ENCODE data around the gene PCMT1.

- no peak for TF ChIP-seq E2F1 (CRISPR knock-in tag; IDR thresholded peaks at IDR 0.05)
- no peak for TF ChIP-seq NFE2L1 (CRISPR knock-in tag; IDR thresholded peaks at IDR 0.05; ENCODE audit: borderline replicate concordance)
- TF ChIP-seq BCL6 (CRISPR knock-in tag; IDR thresholded peaks at IDR 0.05) = peak; percentile 80
- TF ChIP-seq ZNF124 (CRISPR knock-in tag; IDR thresholded peaks at IDR 0.05) = no peak
- no peak for TF ChIP-seq CTCF (CRISPR knock-in tag; IDR thresholded peaks at IDR 0.05)
- no peak for TF ChIP-seq ZNF275 (CRISPR knock-in tag; IDR thresholded peaks at IDR 0.05; ENCODE audit: borderline replicate concordance)
- TF ChIP-seq CREB1 (IDR thresholded peaks at IDR 0.05) = no peak
- no peak for TF ChIP-seq CREB1 (CRISPR knock-in tag; IDR thresholded peaks at IDR 0.05)
- no peak for TF ChIP-seq SRY (CRISPR knock-in tag; IDR thresholded peaks at IDR 0.05)
- TF ChIP-seq ZNF24 (IDR thresholded peaks at IDR 0.05) = no peak
- TF ChIP-seq SMYD3 (CRISPR knock-in tag; IDR thresholded peaks at IDR 0.05) = no peak
- TF ChIP-seq REST (IDR thresholded peaks at IDR 0.05; ENCODE audit: borderline replicate concordance in 1 of 2, low read depth in 1 of 2, low read length in 2 of 2) = no peak
- peak; percentile 88 for TF ChIP-seq ZNF644 (CRISPR knock-in tag; IDR thresholded peaks at IDR 0.05; ENCODE audit: low read depth)
- no peak for TF ChIP-seq MXD4 (CRISPR knock-in tag; IDR thresholded peaks at IDR 0.05)
Measured at GRCh38 chr6:149859368-149859767, 109.8 kb downstream of the PCMT1 start.
